Activated CD8-positive, alpha-beta memory T cell treated with anti-CD3 and anti-CD28 coated beads for 1 hour (primary cell): ENCODE measurements around the gene DHX58.

Experiments
- DNase-seq, 2 donors: peaks; one replicate each; pipeline ENCODE4 v3.0.0-alpha.2; 2020; ENCODE audit warnings: low read depth in 1 of 2; ENCODE audit errors: extremely low read depth in 1 of 2

The DHX58 gene

GRCh38 chr17:42056635-42057034, 55.9 kb downstream of the DHX58 start:
- DNase-seq = no peak

DNA sequence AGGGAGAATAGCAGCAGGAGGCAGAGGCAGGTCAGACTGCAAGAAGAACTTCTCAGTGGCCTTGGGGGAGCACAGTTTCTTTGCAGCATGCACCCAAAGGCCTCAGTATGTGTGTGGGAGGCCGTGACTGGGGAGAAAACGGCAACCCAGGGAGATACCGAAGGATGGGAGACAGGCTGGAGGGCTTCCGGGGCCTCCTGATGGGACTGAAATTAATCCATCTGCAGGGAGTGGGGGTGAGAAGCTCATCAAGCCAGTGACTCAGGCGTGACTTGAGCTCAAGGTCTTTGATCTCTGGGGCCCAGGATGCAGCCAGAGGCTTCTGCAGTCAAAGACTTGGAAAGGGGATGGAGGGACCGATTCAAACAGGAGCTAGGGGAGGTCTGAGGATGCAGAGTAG, 57.0 kb downstream of the DHX58 start:
- no peak for DNase-seq

DNA sequence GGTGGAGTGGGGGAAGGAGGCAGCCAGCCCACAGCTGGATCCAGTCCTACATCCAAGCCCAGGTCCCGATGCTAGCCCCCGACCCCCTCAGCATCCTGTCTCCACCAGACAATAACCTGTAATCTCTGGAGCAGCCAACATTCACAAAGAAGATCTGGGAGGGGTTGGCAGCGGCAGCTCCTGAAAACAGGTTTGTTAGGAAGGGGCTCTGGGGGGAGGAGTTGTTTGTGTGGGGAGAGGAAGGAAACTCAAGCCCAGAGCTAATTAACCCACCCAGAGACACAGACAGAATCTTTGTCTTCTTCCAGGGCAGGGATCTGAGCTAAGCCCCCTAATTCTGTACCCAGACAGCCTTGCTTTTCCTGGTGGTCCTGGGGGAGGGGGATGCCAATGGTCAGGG, 57.5 kb downstream of the DHX58 start:
- DNase-seq = no peak

- no peak for DNase-seq
Observed at GRCh38 chr17:42053731-42054500, 58.6 kb downstream of the DHX58 start.

GRCh38 chr17:42052346-42052877, 60.1 kb downstream of the DHX58 start:
- DNase-seq = no peak

DNA sequence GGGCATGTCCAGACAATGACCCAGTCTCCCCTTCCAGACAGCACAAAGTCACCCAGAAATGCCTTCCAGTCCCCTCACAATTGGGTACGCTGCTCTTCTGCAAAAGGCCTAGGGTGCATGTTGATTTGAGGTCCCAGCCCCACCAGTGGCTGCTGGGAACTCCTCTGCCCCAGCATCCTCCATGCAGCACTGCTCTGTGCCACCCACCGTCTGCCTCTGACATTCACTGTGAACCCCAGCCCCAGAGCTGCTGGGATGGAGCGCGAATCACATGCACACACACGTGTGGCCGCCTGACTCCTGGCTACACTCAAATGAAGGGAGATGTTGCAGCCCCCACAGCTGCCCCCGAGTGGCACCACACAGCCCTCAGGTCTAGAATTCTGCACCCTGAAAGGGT, 60.9 kb downstream of the DHX58 start:
- no peak for DNase-seq
